SK-N-SH (cell line): ENCODE data around the gene LMO4.

Experiments used
- CHD2 ChIP-seq: fragments of 150-350 bp; IDR thresholded peaks from 2 replicates; pipeline ENCODE4 v1.6.1; 2018; ENCODE audit warnings: low read length; ENCODE audit not compliant: partially characterized antibody
- CTCF ChIP-seq: fragments of 200-600 bp; sonication (generic); IDR thresholded peaks from 2 replicates; pipeline ENCODE4 v1.6.1; 2017; ENCODE audit warnings: antibody characterized with exemption, mild to moderate bottlenecking, moderate library complexity
- EP300 ChIP-seq, 2 experiments: IDR thresholded peaks; 2 replicates each; pipeline versions ENCODE4 v1.4.0 to v1.6.1; 2012; ENCODE audit warnings: borderline replicate concordance in 1 of 2, low read depth in 1 of 2, low read length in 1 of 2
- GABPA ChIP-seq: IDR thresholded peaks from 2 replicates; pipeline ENCODE4 v1.4.0; 2012; ENCODE audit warnings: low read depth, mild to moderate bottlenecking
- JUND ChIP-seq: IDR thresholded peaks from 2 replicates; pipeline ENCODE4 v1.4.0; 2012
- NRF1 ChIP-seq: IDR thresholded peaks from 2 replicates; pipeline ENCODE4 v1.6.1; 2012; ENCODE audit warnings: low read depth, mild to moderate bottlenecking, low read length
- POLR2AphosphoS5 ChIP-seq: IDR thresholded peaks from 2 replicates; pipeline ENCODE4 v1.6.1; 2012; ENCODE audit warnings: low read depth, low read length
- RCOR1 ChIP-seq: fragments of 150-350 bp; IDR thresholded peaks from 2 replicates; pipeline ENCODE4 v1.6.1; 2017; ENCODE audit warnings: antibody characterized with exemption, low read length
- TAF1 ChIP-seq: IDR thresholded peaks from 2 replicates; pipeline ENCODE4 v1.6.1; 2012; ENCODE audit warnings: low read depth, mild to moderate bottlenecking, low read length, moderate library complexity, borderline replicate concordance
- YY1 ChIP-seq: IDR thresholded peaks from 2 replicates; pipeline ENCODE4 v1.4.0; 2012; ENCODE audit warnings: low read depth, mild to moderate bottlenecking
- TF ChIP-seq, protein P1 (sequence below): fragments of 150-350 bp; IDR thresholded peaks from 2 replicates; pipeline ENCODE4 v1.6.1; 2017; ENCODE audit warnings: antibody characterized with exemption, low read length, low read depth, borderline replicate concordance
- TF ChIP-seq, protein P2 (sequence below): IDR thresholded peaks from 2 replicates; pipeline ENCODE4 v1.4.0; 2012; ENCODE audit warnings: low read depth, borderline replicate concordance
- TF ChIP-seq, protein P3 (sequence below): IDR thresholded peaks from 2 replicates; pipeline ENCODE4 v1.4.0; 2012; ENCODE audit warnings: low read depth, borderline replicate concordance

GRCh38 chr1:87336623-87337067 lies 8.0 kb downstream of the LMO4 start:
- no peak for TF ChIP-seq CTCF
- TF ChIP-seq, protein P1, sequence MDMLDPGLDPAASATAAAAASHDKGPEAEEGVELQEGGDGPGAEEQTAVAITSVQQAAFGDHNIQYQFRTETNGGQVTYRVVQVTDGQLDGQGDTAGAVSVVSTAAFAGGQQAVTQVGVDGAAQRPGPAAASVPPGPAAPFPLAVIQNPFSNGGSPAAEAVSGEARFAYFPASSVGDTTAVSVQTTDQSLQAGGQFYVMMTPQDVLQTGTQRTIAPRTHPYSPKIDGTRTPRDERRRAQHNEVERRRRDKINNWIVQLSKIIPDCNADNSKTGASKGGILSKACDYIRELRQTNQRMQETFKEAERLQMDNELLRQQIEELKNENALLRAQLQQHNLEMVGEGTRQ = no peak
- TF ChIP-seq EP300 (IDR thresholded peaks at IDR 0.05; ENCODE audit: borderline replicate concordance in 1 of 2, low read depth in 1 of 2, low read length in 1 of 2) = no peak
- TF ChIP-seq JUND = no peak
- no peak for TF ChIP-seq TAF1
- TF ChIP-seq RCOR1 = no peak
- no peak for TF ChIP-seq GABPA
- TF ChIP-seq CHD2 = no peak
- TF ChIP-seq YY1 = no peak
- TF ChIP-seq, protein P2, sequence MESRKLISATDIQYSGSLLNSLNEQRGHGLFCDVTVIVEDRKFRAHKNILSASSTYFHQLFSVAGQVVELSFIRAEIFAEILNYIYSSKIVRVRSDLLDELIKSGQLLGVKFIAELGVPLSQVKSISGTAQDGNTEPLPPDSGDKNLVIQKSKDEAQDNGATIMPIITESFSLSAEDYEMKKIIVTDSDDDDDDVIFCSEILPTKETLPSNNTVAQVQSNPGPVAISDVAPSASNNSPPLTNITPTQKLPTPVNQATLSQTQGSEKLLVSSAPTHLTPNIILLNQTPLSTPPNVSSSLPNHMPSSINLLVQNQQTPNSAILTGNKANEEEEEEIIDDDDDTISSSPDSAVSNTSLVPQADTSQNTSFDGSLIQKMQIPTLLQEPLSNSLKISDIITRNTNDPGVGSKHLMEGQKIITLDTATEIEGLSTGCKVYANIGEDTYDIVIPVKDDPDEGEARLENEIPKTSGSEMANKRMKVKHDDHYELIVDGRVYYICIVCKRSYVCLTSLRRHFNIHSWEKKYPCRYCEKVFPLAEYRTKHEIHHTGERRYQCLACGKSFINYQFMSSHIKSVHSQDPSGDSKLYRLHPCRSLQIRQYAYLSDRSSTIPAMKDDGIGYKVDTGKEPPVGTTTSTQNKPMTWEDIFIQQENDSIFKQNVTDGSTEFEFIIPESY = no peak
- TF ChIP-seq, protein P3, sequence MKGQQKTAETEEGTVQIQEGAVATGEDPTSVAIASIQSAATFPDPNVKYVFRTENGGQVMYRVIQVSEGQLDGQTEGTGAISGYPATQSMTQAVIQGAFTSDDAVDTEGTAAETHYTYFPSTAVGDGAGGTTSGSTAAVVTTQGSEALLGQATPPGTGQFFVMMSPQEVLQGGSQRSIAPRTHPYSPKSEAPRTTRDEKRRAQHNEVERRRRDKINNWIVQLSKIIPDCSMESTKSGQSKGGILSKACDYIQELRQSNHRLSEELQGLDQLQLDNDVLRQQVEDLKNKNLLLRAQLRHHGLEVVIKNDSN = no peak
- TF ChIP-seq POLR2AphosphoS5 = no peak
- no peak for TF ChIP-seq NRF1
